HCT116 (cell line): Measurements from ENCODE around the gene C9orf152. TPM values are rescaled to one million over a fixed set of nuclear protein-coding genes. Genes with fewer than 3 reads are reported as not detected.

Experiments used
- ATAC-seq: fragments of 200-7000 bp; cut with Tn5 transposase; 2 replicates; pipeline ENCODE4 v1.9.1; 2020; ENCODE audit warnings: mild to moderate bottlenecking, moderate library complexity
- BruUV-seq: library from RNA; stranded (reverse); fragments of 400-500 nt; replicated peaks from 2 replicates; lab custom pipeline; 2021; lab: Mats Ljungman, UMichigan
- CTCF ChIA-PET: fragments of 300-600 bp; sonication (Branson Sonifier 250); formaldehyde crosslinking; loops from one replicate; lab custom pipeline; 2021; ENCODE audit warnings: antibody characterized with exemption; lab: Charles Lee
- POLR2A ChIA-PET: fragments of 300-600, 350-600 bp; sonication (Branson Sonifier 250); formaldehyde crosslinking; loops from one replicate; lab custom pipeline; 2021; ENCODE audit warnings: antibody characterized with exemption; lab: Charles Lee
- RAD21 ChIA-PET, 2 experiments: fragments of 300-600 bp; sonication (Branson Sonifier 250); formaldehyde crosslinking; loops; one replicate each; lab custom pipeline; 2023; ENCODE audit warnings: low total read pairs in 2 of 2; ENCODE audit not compliant: uncharacterized antibody in 2 of 2, unreplicated experiment in 2 of 2, low non-redundant PET in 1 of 2; lab: Charles Lee
- DNase-seq: peaks from one replicate; pipeline ENCODE4 v3.0.0-alpha.2; 2010; ENCODE audit warnings: low read depth, low spot score
- H2AFZ ChIP-seq: fragments of 200-600 bp; shearing (Covaris generic), sonication (generic); 2 replicates; pipeline ENCODE4 v1.6.1; 2017; ENCODE audit warnings: low read depth, mixed run types, mixed read lengths, antibody characterized with exemption, low read length; ENCODE audit not compliant: poor library complexity, severe bottlenecking
- H3K27ac ChIP-seq: 2 replicates; pipeline ENCODE4 v1.5.1; 2012; ENCODE audit warnings: low read depth, low read length
- H3K27me3 ChIP-seq: fragments of 200-600 bp; sonication (generic); 2 replicates; pipeline ENCODE4 v1.6.1; 2016; ENCODE audit warnings: mixed run types, low read length, mixed read lengths; ENCODE audit not compliant: insufficient read depth
- H3K36me3 ChIP-seq, 2 experiments: fragments of 200-500 bp in 1 of 2; fragments of 200-600 bp in 1 of 2; sonication (Bioruptor generic) in 1 of 2; sonication (generic) in 1 of 2; 2 replicates each; pipeline versions ENCODE4 v1.5.1 to v1.6.1; 2014 to 2016; ENCODE audit warnings: low read length in 2 of 2, inconsistent platforms in 1 of 2, mixed read lengths in 1 of 2, mixed run types in 1 of 2; ENCODE audit not compliant: insufficient read depth in 2 of 2, control insufficient read depth in 1 of 2
- H3K4me1 ChIP-seq, 2 experiments: fragments of 200-600 bp in 1 of 2; sonication (generic) in 1 of 2; 2 replicates each; pipeline versions ENCODE4 v1.5.1 to v1.6.1; 2012 to 2017; ENCODE audit warnings: low read length in 2 of 2, inconsistent platforms in 1 of 2, mild to moderate bottlenecking in 1 of 2, mixed read lengths in 1 of 2, mixed run types in 1 of 2, moderate library complexity in 1 of 2; ENCODE audit not compliant: insufficient read depth in 2 of 2, control insufficient read depth in 1 of 2
- H3K4me2 ChIP-seq: fragments of 200-600 bp; sonication (generic); 2 replicates; pipeline ENCODE4 v1.6.1; 2017; ENCODE audit warnings: mixed run types, low read length, mixed read lengths
- H3K4me3 ChIP-seq, 2 experiments: fragments of 200-600 bp in 1 of 2; sonication (generic) in 1 of 2; replicated peaks in 1 of 2; 2 replicates each; pipeline ENCODE4 v1.5.1; 2011 to 2016; ENCODE audit warnings: low read length in 2 of 2, control low read depth in 1 of 2, low read depth in 1 of 2, mild to moderate bottlenecking in 1 of 2, mixed read lengths in 1 of 2, mixed run types in 1 of 2
- H3K79me2 ChIP-seq: fragments of 200-600 bp; sonication (generic); 2 replicates; pipeline ENCODE4 v1.6.1; 2017; ENCODE audit warnings: mild to moderate bottlenecking, mixed run types, low read length, moderate library complexity, mixed read lengths; ENCODE audit not compliant: insufficient read depth
- H3K9ac ChIP-seq: fragments of 200-600 bp; sonication (generic); 2 replicates; pipeline ENCODE4 v1.6.1; 2016; ENCODE audit warnings: low read length, mixed read lengths
- H3K9me2 ChIP-seq: fragments of 200-600 bp; sonication (generic), shearing (Covaris generic); 2 replicates; pipeline ENCODE4 v1.6.1; 2017; ENCODE audit warnings: mixed run types, mild to moderate bottlenecking, moderate library complexity; ENCODE audit not compliant: insufficient read depth
- H3K9me3 ChIP-seq, 2 experiments: fragments of 200-500 bp in 1 of 2; fragments of 200-600 bp in 1 of 2; sonication (Bioruptor generic) in 1 of 2; sonication (generic) in 1 of 2; 2 replicates each; pipeline ENCODE4 v1.6.1; 2014 to 2017; ENCODE audit warnings: low read length in 2 of 2, mixed read lengths in 2 of 2, inconsistent platforms in 1 of 2, low read depth in 1 of 2, mild to moderate bottlenecking in 1 of 2, mixed run types in 1 of 2, moderate library complexity in 1 of 2; ENCODE audit not compliant: control insufficient read depth in 1 of 2, insufficient read depth in 1 of 2
- H4K20me1 ChIP-seq: fragments of 200-600 bp; sonication (generic), shearing (Covaris generic); 2 replicates; pipeline ENCODE4 v1.6.1; 2017; ENCODE audit warnings: mixed run types, mild to moderate bottlenecking, moderate library complexity; ENCODE audit not compliant: insufficient read depth
- ATF3 ChIP-seq: IDR thresholded peaks from 2 replicates; pipeline ENCODE4 v1.6.1; 2012
- CBX3 ChIP-seq: IDR thresholded peaks from 2 replicates; pipeline ENCODE4 v1.6.1; 2012; ENCODE audit warnings: low read depth
- CEBPB ChIP-seq: IDR thresholded peaks from 2 replicates; pipeline ENCODE4 v1.6.1; 2012; ENCODE audit warnings: low read depth
- EGR1 ChIP-seq: IDR thresholded peaks from 2 replicates; pipeline ENCODE4 v1.6.1; 2012; ENCODE audit warnings: low read depth
- EZH2 ChIP-seq: fragments of 200-600 bp; sonication (generic); IDR thresholded peaks from 2 replicates; pipeline ENCODE4 v1.6.1; 2017; ENCODE audit warnings: antibody characterized with exemption, mixed run types
- EZH2phosphoT487 ChIP-seq: fragments of 200-600 bp; IDR thresholded peaks from 2 replicates; pipeline ENCODE4 v1.6.1; 2018; ENCODE audit warnings: antibody characterized with exemption, borderline replicate concordance
- FOSL1 ChIP-seq: IDR thresholded peaks from 2 replicates; pipeline ENCODE4 v1.6.1; 2012; ENCODE audit warnings: low read depth
- POLR2A ChIP-seq: IDR thresholded peaks from 2 replicates; pipeline ENCODE4 v1.7.0; 2011; ENCODE audit warnings: borderline replicate concordance; ENCODE audit not compliant: insufficient read depth, insufficient read length; ENCODE audit errors: extremely low read depth
- POLR2AphosphoS5 ChIP-seq: IDR thresholded peaks from 2 replicates; pipeline ENCODE4 v1.6.1; 2011; ENCODE audit warnings: mild to moderate bottlenecking, low read depth, low read length, moderate library complexity
- SIN3A ChIP-seq: IDR thresholded peaks from 2 replicates; pipeline ENCODE4 v1.6.1; 2012; ENCODE audit warnings: low read depth
- SRF ChIP-seq: IDR thresholded peaks from 2 replicates; pipeline ENCODE4 v1.6.1; 2012; ENCODE audit warnings: low read depth
- TCF7L2 ChIP-seq: IDR thresholded peaks from 2 replicates; pipeline ENCODE4 v1.7.0; 2011; ENCODE audit warnings: borderline replicate concordance, inconsistent platforms; ENCODE audit not compliant: insufficient read depth, insufficient read length; ENCODE audit errors: extremely low read depth
- ZBTB33 ChIP-seq: IDR thresholded peaks from 2 replicates; pipeline ENCODE4 v1.6.1; 2011; ENCODE audit warnings: mild to moderate bottlenecking, low read length, moderate library complexity; ENCODE audit not compliant: insufficient replicate concordance; ENCODE audit errors: extremely low read depth
- ZFX ChIP-seq: fragments of 450-650 bp; IDR thresholded peaks from 2 replicates; pipeline ENCODE4 v1.6.1; 2017
- ZNF274 ChIP-seq: fragments of 200-500 bp; sonication (Bioruptor generic); IDR thresholded peaks from 2 replicates; pipeline ENCODE4 v1.6.1; 2014; ENCODE audit warnings: mild to moderate bottlenecking, low read depth, low read length, inconsistent platforms
- intact Hi-C: fragments of 100-400 bp; cut with micrococcal nuclease; formaldehyde crosslinking; loops from 2 replicates; pipeline ENCODE4 v1.10.0; 2022
- total RNA-seq: library from RNA; stranded (reverse); gene quantifications from one replicate; pipeline ENCODE4 v1.2.1, GENCODE V29; 2021; ENCODE audit not compliant: unreplicated experiment
- TF ChIP-seq, protein P1 (sequence below): IDR thresholded peaks from 2 replicates; pipeline ENCODE4 v1.6.1; 2012; ENCODE audit warnings: low read depth

The C9orf152 gene
- total RNA-seq, 1 experiment from 2014 or later = not detected

GRCh38 chr9:110153431-110153830 lies 54.5 kb downstream of the C9orf152 start:
- Histone ChIP-seq H3K79me2 (peaks cover 51% of the 10 kb centered on the region), H3K27ac (no peak overlapping the region), H3K4me2 (no peak overlapping the region), H4K20me1 (peaks cover 3% of the 10 kb centered on the region; the same call in 1 of the 2 replicates), H3K9me2 (no peaks in the 10 kb centered on the region), H3K9ac (no peak overlapping the region), H3K27me3 (no peaks in the 10 kb centered on the region), H3K4me3 (no peak overlapping the region), H3K9me3 (no peaks in the 10 kb centered on the region), H3K36me3 (no peaks in the 10 kb centered on the region), H3K4me1 (peaks cover 0 to 9% of the 10 kb centered on the region in 2 experiments; a peak in 2 of 4 replicates), H2AFZ (no peak overlapping the region)
- CTCF ChIA-PET = interaction anchor here (1.1 to 2.6 kb wide), 2 partner anchors 250 to 272 kb away, joined by 5 to 11 read pairs; no protein-coding TSS in a partner anchor
- ATAC-seq = no peak
- no TSS peak for BruUV-seq
- RAD21 ChIA-PET = interaction anchor here (1.3 to 1.6 kb wide), 2 partner anchors 250 kb away, joined by 3 to 10 read pairs; no protein-coding TSS in a partner anchor
- intact Hi-C loops = loop anchor here (1.0 to 5.0 kb wide), 4 partner anchors 95 to 581 kb away; no protein-coding TSS in a partner anchor
- POLR2A ChIA-PET = no interaction called here
- TF ChIP-seq CEBPB (no peak), EZH2phosphoT487 (no peak), POLR2AphosphoS5 (no peak), ZFX (no peak), ATF3 (no peak), CBX3 (no peak), FOSL1 (no peak), TCF7L2 (no peak), SIN3A (no peak), ZNF274 (no peak), EGR1 (no peak), SRF (no peak), EZH2 (no peak), POLR2A (no peak), ZBTB33 (no peak)
- TF ChIP-seq, protein P1, sequence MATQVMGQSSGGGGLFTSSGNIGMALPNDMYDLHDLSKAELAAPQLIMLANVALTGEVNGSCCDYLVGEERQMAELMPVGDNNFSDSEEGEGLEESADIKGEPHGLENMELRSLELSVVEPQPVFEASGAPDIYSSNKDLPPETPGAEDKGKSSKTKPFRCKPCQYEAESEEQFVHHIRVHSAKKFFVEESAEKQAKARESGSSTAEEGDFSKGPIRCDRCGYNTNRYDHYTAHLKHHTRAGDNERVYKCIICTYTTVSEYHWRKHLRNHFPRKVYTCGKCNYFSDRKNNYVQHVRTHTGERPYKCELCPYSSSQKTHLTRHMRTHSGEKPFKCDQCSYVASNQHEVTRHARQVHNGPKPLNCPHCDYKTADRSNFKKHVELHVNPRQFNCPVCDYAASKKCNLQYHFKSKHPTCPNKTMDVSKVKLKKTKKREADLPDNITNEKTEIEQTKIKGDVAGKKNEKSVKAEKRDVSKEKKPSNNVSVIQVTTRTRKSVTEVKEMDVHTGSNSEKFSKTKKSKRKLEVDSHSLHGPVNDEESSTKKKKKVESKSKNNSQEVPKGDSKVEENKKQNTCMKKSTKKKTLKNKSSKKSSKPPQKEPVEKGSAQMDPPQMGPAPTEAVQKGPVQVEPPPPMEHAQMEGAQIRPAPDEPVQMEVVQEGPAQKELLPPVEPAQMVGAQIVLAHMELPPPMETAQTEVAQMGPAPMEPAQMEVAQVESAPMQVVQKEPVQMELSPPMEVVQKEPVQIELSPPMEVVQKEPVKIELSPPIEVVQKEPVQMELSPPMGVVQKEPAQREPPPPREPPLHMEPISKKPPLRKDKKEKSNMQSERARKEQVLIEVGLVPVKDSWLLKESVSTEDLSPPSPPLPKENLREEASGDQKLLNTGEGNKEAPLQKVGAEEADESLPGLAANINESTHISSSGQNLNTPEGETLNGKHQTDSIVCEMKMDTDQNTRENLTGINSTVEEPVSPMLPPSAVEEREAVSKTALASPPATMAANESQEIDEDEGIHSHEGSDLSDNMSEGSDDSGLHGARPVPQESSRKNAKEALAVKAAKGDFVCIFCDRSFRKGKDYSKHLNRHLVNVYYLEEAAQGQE = no peak
- TF ChIP-seq, all 23 proteins: peak for 0
- no peak for DNase-seq
